ENCODE measurements around the gene MYL12A.

Gene MYL12A

DNA sequence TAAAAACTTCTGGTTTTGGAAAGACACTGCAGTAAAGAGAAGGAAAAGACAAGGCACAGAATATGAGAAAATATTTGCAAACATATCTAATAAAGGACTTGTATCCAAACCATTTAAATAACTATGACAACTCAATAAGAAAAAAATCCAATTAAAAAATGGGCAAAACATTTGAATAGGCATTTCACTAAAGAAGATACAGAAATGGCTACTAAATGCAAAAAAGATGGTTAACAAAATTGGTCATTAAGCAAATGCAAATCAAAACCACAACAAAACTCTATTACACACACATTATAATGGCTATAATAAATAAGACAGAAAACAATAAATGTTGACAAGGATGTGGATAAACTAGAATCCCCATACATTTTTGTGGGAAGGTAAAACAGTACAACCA lies 42.4 kb upstream of the MYL12A start:
- Histone ChIP-seq H3K4me2 (ENCODE audit: low read length) (no peak overlapping the region), H3F3A (ENCODE audit: insufficient read depth, low read length) (no peaks in the 10 kb centered on the region), H3K36me3 (ENCODE audit: insufficient read depth, low read length) (no peaks in the 10 kb centered on the region; the same call in 1 of the 2 replicates), H3K27ac (ENCODE audit: low read depth, low read length, poor library complexity, severe bottlenecking) (no peak overlapping the region), H3K27me3 (ENCODE audit: insufficient read depth, low read length) (no peaks in the 10 kb centered on the region), H3K79me2 (ENCODE audit: insufficient read depth, low read length) (no peaks in the 10 kb centered on the region), H3K4me3 (ENCODE audit: low read depth, low read length, poor library complexity, severe bottlenecking) (no peak overlapping the region), H3K9ac (ENCODE audit: low read length) (no peak overlapping the region), H3K4me1 (ENCODE audit: insufficient read depth, low read length, severe bottlenecking) (peaks cover 5% of the 10 kb centered on the region), H4K20me1 (ENCODE audit: insufficient read depth, low read length) (no peaks in the 10 kb centered on the region), H3K9me2 (ENCODE audit: low read depth, low read length) (no peaks in the 10 kb centered on the region), H2AFZ (ENCODE audit: low read length) (no peak overlapping the region), H3K9me3 (ENCODE audit: low read length) (0 out of 2 replicates have a peak, but pooled peaks cover 3% of the 10 kb centered on the region)
- TF ChIP-seq EZH2 (IDR thresholded peaks at IDR 0.05; ENCODE audit: borderline replicate concordance, low read length), result no peak
- TF ChIP-seq, protein P1, sequence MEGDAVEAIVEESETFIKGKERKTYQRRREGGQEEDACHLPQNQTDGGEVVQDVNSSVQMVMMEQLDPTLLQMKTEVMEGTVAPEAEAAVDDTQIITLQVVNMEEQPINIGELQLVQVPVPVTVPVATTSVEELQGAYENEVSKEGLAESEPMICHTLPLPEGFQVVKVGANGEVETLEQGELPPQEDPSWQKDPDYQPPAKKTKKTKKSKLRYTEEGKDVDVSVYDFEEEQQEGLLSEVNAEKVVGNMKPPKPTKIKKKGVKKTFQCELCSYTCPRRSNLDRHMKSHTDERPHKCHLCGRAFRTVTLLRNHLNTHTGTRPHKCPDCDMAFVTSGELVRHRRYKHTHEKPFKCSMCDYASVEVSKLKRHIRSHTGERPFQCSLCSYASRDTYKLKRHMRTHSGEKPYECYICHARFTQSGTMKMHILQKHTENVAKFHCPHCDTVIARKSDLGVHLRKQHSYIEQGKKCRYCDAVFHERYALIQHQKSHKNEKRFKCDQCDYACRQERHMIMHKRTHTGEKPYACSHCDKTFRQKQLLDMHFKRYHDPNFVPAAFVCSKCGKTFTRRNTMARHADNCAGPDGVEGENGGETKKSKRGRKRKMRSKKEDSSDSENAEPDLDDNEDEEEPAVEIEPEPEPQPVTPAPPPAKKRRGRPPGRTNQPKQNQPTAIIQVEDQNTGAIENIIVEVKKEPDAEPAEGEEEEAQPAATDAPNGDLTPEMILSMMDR (IDR thresholded peaks at IDR 0.05; ENCODE audit: low read length), result no peak

DNA sequence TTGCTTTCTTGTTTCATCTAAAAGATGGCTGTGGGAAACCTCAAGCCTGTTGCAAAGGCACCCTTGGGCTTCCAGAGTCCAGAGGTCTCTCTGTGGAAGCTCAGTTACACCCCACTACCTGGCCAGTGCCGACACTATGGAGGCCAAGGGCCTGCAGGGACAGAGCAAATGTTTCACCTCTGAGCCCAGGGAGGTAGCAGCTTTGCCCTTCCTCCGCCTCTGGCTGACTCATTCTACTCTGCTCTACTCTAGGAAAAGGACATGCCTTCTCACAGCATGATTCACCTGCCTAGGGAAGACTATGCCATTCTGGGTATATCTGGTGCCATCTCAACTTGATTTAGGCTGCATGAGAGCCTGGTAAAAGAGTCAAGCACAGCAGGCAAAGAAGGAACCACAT lies 40.0 kb upstream of the MYL12A start:
- Histone ChIP-seq H3K9me3 (ENCODE audit: low read length) (0 out of 2 replicates have a peak, but pooled peaks cover 3% of the 10 kb centered on the region), H3K4me3 (ENCODE audit: low read depth, low read length, poor library complexity, severe bottlenecking) (no peak overlapping the region), H3K9ac (ENCODE audit: low read length) (no peak overlapping the region), H3F3A (ENCODE audit: insufficient read depth, low read length) (no peaks in the 10 kb centered on the region), H3K27me3 (ENCODE audit: insufficient read depth, low read length) (no peaks in the 10 kb centered on the region), H3K79me2 (ENCODE audit: insufficient read depth, low read length) (no peaks in the 10 kb centered on the region), H3K4me1 (ENCODE audit: insufficient read depth, low read length, severe bottlenecking) (peaks cover 18% of the 10 kb centered on the region), H3K36me3 (ENCODE audit: insufficient read depth, low read length) (no peaks in the 10 kb centered on the region; the same call in 1 of the 2 replicates), H2AFZ (ENCODE audit: low read length) (no peak overlapping the region), H3K27ac (ENCODE audit: low read depth, low read length, poor library complexity, severe bottlenecking) (no peak overlapping the region), H4K20me1 (ENCODE audit: insufficient read depth, low read length) (no peaks in the 10 kb centered on the region), H3K9me2 (ENCODE audit: low read depth, low read length) (no peaks in the 10 kb centered on the region), H3K4me2 (ENCODE audit: low read length) (no peak overlapping the region)
- no peak for TF ChIP-seq EZH2 (IDR thresholded peaks at IDR 0.05; ENCODE audit: borderline replicate concordance, low read length)
- TF ChIP-seq, protein P1 (IDR thresholded peaks at IDR 0.05; ENCODE audit: low read length), result no peak

DNA sequence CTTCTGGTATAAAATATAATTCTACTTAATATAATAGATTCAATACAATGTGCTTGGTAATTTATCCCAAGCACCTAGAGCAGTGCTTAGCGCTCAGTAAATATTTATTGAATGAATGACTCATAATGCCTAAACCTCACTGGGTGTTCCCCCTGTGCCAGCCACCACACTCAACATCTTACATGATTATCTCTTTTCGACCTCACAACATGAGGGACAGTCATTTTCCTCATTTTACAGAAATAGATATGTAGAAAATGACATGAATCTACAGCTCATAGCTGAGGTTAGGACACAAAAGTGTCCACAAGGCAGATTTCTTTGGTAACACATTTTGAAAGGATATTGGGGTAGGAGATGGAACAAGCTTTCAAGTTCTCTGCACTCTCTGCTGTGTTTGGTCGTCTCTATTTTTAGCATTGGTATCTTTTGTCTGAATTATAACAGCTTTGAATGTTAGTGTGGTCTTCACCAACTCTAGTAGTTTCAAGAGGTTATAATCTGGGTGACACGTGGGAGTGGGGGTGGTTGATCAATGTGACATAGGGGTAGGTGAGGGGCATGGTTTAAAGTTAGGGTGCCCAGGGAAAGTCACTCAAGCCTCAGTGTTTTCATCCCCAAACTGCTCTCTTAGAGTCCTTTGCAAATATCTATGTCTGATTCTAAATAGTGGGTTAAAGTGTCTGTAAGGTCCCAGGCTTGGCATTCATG lies 37.6 kb upstream of the MYL12A start:
- H3K36me3 ChIP-seq (ENCODE audit: insufficient read depth, low read length), result no peaks in the 10 kb centered on the region; the same call in 1 of the 2 replicates
- H3K4me3 ChIP-seq (ENCODE audit: low read depth, low read length, poor library complexity, severe bottlenecking), result no peak overlapping the region
- H3F3A ChIP-seq (ENCODE audit: insufficient read depth, low read length), result no peaks in the 10 kb centered on the region
- H3K9me3 ChIP-seq (ENCODE audit: low read length), result 0 out of 2 replicates have a peak, but pooled peaks cover under 1% of the 10 kb centered on the region
- H3K27ac ChIP-seq (ENCODE audit: low read depth, low read length, poor library complexity, severe bottlenecking), result no peak overlapping the region
- no peak overlapping the region for H3K4me2 ChIP-seq (ENCODE audit: low read length)
- H3K79me2 ChIP-seq (ENCODE audit: insufficient read depth, low read length), result no peaks in the 10 kb centered on the region
- no peaks in the 10 kb centered on the region for H3K9me2 ChIP-seq (ENCODE audit: low read depth, low read length)
- no peak for TF ChIP-seq EZH2 (IDR thresholded peaks at IDR 0.05; ENCODE audit: borderline replicate concordance, low read length)
- TF ChIP-seq, protein P1 (IDR thresholded peaks at IDR 0.05; ENCODE audit: low read length), result no peak
- H3K4me1 ChIP-seq (ENCODE audit: insufficient read depth, low read length, severe bottlenecking), result peaks cover 31% of the 10 kb centered on the region
- H3K9ac ChIP-seq (ENCODE audit: low read length), result no peak overlapping the region
- no peaks in the 10 kb centered on the region for H4K20me1 ChIP-seq (ENCODE audit: insufficient read depth, low read length)
- no peaks in the 10 kb centered on the region for H3K27me3 ChIP-seq (ENCODE audit: insufficient read depth, low read length)
- H2AFZ ChIP-seq (ENCODE audit: low read length), result peak overlapping the region; percentile 70; the same call in 1 of the 2 replicates

Data from OCI-LY1 (cell line).